RPMI8226 (cell line): ENCODE measurements around the gene PARD6G.

Source experiments
- DNase-seq: peaks from one replicate; pipeline ENCODE4 v3.0.0-alpha.2; 2015

Gene PARD6G

DNA sequence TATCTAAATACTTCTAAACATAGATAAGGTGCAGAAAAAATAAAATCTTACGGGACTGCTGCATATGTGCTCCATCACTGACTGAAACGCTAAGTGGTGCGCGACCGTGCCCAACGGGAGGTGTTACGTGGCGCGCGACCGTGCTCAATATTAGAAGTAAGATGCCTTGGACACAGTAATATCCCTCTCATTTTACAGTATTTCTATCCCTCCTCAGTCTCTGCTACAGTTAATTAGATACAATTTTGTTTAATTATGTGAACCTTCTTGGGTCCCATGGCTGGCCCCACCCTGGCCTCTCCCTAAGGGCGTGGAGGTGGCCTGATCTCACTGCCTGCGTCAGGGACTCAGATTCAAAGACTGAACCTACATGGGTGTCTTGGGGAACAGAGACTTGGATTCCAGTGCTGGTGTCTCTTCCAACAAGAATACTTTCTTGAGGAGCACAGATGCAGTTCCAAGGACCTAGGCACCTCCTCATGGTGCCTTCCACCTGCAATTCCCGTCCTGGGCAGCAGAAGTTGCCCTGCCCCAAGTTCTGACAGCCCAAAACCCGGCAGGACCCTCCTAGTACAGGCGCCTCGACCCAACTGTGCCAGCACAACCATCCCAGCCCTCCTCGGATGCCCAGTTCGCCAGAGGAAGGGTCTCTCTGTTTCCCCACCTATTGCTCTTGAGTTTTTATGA, 59.2 kb downstream of the PARD6G start:
- DNase-seq = no peak

DNA sequence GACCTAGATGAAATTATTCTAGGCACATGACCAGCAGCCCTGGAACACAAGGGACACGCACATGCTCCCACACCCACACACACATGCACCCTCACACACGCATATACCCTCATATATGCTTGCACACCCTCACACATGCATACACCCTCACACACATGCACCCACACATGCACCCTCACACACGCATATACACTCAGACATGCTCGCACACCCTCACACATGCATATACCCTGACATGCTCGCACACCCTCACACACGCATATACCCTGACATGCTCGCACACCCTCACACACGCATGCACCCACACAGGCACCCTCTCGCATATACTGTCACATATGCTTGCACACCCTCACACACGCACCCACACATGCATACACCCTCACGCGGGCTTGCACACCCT, 61.8 kb downstream of the PARD6G start:
- DNase-seq = no peak

DNA sequence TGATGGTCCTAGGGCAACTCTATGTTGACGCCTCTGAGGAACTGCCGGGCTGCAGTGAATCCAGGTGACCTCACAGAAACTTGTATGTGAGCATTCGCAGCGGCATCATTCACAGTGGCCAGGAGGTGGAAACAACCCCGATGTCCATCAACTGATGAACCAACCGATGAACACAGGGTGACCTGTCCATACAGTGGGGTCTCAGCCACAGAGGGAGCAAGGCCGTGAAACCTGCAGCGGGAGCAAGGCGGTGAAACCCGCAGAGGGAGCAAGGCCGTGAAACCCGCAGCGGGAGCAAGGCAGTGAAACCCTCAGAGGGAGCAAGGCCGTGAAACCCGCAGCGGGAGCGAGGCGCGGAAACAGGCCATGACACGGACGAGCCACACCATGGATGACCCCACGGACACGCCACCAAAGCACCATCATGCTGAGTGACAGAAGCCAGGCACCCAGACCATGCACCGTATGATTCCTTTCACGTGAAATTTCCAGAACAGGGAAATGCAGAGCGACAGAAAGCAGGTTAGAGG, 63.0 kb downstream of the PARD6G start:
- DNase-seq = no peak

DNA sequence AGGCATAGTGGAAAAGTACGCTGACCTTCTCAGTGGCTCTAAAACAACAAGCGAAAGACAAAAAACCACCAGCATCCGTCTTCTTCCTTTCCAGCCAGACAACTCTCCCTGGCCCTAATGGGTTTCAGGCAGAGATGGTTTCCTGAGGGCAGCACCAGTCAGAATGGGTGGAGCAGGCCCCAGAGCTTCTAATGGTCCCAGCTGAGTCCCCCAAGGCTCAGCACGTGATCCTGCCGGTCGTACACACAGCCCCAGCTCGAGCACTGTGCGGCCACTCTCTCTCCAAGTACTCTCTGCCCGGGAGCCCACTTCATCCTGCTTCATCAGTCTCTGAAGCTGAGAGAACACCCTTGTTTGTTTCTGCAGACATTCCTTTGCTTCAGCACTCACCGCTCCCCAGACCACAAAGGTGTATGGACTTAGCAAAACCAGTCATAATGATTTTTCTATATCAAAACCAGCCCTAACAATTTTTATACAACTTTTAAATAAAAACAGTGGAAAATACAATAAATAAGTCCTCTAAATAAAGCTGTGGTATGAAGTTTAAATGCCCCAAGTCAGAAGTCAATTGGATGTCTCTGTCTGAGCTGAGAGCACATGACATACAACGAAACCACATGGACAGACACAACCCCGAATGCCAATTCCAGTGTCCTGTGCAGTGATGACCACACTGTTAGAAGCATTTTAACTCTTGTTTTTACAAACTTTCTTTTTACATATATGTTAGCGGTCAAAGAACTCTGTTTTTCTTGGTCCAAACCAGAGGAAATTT, 63.9 kb downstream of the PARD6G start:
- DNase-seq = no peak

DNA sequence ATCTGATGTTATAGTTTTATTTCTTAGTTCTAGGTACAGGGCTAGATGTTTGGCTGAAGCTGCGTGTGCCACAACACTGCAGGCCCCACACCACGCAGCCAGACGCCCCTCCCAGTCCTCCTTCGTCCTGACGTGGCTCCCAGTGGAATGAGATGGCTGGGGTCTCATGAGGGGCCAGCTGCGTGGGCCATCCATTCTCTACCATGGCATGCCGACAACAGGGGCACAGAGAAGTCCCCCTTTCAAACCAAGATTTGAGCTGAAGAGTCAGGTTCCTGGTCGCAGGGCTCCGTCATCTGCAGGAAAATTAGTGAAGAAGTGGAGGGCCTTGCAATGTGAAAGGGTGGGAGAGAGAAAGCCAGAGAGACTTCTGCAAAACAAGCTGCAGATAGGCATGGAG, 64.5 kb downstream of the PARD6G start:
- DNase-seq = no peak

DNA sequence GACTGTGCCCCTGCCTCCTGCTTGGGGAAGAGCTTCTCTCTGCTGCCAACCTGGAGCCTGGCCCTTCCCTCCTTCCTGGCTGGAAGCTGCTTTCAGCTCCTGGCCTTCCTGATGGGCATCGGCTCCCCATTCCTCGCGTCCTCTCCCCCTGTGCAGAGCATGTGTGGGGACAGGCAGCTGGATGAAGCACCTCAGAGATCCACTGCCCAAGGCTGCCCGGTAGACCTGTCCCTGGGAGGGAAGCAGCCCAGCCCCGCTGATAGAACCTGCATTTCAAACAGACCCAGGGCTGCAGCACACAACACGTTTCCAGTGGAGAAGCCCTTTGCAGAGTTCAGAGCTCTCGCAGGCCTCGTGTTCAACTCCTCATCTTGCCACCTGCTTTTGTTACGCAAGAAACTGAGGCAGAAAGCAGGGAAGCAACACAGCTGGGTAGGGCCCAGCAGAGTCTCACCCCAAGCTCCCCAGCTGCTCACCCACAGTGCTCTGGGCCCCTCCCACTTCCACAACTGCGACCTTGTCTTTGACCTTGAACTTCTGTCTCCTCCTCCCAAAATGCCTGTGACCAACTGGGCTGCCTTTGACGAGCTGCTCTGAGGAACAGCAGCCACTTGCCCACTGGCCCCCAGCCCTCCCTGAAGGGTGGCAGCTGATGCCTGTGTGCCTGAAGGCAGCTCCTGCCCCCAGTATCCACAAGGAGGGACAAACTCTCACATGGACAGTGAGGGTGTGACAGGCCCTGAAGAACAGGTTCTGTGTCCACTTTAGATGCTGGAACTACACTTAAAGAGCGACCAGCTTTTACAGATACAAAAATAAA, 65.5 kb downstream of the PARD6G start:
- no peak for DNase-seq

DNA sequence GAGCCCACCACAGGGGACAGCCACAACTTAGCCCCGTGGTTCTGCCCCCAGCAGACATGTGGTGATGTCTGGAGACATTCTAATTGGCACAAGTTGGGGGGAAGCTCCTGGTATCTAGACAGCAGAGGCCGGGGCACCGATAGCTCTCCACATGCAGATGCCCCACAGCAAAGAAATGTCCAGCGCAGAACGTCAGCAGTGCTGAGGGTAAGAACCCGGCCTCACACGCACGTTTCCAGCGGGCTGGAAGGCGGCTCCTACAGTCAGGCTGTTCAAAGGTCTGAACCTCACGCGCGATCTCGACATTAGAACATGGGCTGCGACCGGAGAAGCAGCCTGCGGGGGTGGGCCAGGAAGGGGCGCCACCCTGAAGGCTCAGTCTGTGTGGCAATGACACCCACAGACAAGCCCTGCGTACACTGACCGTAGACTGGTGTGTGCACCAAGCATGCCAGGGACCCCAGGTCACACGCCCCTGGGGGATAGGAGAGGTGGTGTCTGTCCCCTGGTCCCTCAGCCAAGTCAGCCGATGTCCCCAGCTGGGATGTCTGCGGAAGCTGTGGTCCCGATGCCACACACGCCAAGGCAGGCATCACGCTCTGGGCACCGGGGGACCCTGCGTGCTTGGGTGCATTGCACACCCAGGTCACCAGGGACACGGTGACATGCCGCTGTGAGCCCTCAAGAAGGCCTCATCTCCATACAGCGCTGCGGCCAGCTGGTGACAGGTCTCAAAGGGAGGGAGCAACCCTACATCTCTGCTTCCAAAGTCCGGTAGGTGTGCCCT, 66.3 kb downstream of the PARD6G start:
- no peak for DNase-seq

DNA sequence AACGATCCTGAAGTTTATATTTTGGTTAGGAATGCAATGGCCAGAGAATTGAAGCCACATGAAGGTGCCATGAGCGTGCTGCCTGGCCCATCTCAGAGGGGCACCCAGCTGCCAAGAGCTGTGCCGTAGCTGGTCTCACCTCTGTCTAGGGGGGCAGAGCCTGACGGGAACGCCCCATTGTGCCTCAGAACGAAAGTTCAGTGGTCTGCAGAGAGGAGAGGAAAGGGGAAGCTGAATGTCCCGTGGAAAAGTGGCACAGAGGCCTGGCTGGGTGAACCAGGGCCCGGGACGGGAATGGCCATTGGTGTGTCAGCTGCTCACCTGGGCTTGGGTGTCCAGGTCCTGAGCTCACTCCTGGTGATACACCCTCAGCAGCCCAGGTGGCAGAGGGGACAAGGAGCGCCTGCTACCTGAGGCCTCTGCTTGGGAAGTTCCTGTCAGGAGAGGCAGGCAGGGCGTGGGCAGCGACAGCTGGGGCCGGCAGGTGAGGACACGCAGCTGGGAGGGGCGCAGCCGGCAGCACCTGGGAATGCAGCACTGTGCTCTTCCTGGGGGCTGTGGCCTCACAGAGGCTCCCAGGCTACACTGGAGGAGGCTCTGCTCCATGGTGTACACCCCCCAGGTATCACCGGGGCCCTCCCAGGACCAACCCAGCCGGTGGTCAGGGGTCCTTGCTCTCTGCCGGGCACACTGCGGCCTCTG, 67.3 kb downstream of the PARD6G start:
- DNase-seq = no peak

DNA sequence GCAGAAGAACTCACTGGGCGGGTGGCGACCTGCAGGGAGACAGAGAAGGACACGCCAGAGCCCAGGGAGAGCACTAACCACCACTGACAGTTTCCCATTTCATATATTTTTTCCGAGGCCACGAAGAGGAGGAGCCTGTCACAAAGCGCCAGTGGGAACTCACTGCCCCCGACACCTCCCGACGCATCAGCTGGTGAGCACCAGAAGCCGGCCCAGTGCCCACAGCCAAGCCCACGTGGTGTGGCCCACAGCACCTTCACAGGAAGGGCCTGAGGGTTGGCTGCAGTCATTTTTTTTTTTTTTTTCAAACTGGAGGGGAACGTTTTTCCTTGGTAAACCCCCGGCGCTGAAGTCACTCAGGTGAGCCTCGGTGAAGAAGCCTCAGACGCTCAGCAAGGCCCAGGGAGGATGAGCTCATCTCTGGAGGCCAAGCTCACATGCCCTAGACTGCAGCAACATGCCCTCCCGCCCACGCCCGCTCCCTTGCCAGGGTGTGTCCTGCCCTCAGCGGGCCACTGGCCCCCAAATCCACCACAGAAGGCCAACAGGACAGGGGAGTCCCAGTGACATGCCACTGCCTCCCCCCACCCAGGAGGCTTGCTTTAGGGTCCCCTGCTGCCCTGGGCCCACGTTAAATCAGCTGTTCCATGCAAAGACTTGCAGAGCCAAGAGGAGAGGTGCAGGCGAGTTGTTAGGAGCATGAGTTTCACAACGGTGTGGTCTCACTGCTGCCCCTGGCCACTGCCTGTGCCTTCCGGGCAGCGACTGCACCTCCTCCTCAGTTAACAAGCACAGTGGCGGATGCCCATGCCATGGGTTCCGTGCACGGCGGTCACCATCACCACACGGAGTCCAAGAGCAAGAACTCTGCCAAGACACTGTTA, 68.1 kb downstream of the PARD6G start:
- no peak for DNase-seq

DNA sequence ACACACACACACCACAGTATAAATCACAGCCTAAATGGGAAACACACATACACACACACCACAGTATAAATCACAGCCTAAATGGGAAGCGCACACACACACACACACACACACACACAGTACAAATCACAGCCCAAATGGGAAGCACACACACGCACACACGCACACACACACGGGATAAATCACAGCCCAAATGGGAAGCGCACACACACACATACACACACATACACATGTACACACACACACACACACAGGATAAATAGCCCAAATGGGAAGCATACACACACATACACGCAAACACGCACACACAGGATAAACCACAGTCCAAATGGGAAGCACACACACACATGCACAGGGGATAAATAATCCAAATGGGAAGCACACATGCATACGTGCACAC, 70.2 kb downstream of the PARD6G start:
- no peak for DNase-seq

DNA sequence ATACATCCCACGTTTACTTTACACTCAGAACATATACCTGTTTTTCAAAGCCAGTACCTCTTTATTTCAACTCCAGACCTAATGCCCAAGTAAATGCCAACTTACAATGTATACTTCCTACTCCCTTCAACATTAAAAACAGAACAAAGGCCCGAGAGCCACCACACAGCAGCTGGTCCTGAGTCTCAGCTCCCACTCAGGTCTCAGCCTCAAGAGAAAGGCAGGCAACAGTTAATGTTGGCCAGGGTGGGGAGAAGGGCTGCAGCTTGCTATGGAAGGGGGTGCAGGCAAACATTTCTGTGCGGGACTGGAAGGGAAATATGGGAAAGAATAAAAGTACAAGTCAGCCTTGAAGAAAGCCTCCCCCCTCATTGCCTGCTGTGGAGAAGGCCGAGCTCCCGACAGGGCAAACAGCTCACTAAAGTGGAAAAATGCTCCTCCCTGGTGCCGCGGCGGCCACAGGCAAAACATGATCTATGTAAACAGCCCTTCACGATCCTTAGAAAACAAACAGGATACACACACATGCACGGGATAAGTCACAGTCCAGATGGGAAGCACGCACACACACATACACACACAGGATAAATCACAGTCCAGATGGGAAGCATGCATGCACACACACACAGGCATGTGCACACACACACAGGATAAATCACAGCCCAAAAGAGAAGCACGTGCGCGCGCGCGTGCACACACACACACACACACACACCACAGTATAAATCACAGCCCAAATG, 70.8 kb downstream of the PARD6G start:
- DNase-seq = no peak

DNA sequence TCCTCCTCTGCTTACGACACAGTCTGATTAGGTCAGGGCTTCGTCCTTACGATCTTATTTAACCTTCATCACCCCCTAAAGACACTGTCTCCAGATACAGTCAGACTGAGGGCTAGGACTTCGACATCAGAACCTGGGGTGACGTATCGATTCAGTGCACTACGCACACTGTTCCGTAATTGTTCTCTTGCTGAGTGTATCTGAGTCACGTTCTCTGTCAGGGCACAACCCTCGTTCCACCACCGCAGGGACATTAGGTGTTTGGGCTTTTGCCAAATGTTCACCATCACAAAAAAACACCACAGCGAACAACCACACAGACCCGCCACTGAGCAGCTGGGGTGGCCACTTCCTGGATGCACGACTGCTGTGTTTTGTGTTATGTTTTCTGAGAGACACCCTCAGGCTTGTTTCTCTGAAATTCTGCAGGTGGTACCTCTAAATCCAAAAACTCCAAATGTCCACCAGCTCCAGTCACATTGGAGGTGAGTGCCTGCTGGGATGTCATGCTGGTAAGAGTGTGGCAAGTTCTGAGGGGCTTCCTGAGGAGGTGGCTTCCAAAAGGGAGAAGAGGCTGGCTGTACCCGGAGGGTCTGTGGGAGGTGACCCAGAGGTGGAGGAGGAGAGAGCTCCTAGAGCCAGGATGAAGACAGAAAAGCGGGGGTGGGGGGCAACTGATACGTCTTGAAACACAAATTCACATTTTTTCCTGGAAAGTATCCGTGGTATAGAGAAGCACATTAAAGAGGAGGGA, 71.7 kb downstream of the PARD6G start:
- DNase-seq = no peak

DNA sequence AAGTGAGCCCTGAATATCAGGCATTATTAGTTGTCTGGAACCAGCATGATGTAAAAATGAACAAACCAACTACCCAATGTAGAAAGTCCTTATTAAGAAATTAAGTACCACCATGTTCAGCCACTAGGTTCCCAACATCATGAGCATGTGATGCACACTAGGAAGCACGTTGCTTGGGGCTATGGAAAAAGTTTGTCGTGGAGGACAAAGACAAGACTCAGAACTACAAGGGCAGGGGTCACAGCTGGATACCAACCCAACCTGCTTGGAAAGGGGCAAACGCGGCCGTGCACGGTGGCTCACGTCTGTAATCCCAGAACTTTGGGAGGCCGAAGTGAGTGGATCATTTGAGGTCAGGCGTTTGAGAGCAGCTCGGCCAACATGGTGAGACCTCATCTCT, 74.3 kb downstream of the PARD6G start:
- no peak for DNase-seq

DNA sequence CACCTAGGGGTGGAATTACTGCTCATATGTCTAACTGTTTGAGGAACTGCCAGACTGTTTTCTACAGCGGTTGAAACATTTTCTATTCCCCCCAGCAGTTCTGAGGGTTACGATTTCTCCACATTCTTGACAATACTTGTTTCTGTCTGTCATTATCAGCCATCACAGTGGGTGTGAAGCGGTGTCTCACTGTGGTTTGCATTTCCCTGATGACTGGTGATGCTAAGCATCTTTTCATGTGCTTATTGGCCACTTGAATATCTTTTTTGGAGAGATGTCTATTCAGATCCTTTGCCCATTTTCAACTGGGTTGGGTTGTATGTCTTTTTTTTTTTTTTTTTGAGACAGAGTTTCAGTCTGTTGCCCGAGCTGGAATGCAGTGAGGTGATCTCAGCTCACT, 75.3 kb downstream of the PARD6G start:
- DNase-seq = no peak

DNA sequence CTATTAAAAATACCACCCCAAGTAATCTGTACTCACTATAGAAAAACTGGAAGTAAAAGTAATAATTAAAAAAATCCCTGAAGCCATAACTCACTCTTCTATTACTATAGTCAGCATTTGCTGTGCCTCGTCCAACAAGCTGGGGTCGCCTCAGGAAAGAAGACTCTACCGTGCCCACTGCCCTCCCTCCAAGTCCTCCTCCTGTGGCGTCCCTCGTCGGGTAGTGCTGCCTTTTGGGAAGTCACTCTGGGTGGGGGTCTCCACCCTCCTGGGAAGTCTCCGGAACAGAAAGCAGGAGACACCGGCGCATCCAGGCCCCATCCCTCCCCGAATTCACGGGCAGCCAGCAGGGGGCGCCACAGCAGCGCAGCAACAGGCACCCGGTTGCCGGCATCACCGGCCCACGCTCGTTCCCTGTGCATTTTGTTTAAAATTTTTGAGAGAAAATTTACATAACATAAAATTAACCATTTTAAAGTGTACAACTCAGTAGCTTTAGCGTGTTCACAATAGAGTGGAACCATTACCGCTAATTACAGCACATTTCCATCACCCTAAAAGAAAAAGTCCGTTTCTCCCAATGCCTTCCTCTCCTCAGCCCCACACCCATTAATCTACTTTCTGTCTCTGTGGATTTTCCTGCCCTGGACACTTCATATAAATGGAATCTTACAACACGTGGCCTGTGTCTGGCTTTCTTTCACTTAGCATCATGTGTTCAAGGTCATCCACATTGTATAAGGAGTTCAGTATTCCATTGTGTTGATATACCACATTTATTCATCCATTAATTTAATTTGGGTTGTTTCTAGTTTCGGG, 76.1 kb downstream of the PARD6G start:
- DNase-seq = peak; percentile 44

DNA sequence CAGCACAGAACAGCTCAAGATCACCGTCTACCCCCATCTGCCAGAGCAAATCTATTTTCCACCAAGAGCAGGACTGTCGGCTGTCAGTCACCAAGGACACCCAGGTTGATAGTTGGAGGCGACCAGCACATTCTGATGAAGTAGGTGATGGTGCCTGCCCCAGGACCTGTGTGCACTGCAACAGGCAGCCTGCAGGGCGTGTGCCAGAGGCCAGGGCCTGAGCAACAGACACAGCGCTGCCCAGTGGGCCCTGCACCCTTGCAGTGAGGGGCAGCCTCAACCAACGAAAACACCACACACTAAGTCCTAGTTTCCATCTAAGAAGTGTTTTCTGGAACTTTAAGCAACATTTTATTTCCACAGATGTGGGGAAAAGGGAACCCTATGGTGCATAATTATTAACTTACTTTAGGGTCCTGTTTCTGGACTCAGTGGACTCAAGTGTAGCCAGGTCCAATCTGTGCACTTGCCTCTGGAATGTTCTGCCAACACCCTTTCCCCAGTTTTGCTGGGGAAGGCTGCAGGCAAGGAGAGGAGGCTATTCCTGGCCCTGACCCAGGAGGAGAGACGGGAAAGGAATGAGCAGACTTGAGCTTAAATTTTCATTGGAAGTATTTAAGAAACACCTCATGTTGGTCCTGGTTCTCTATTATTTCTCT, 76.8 kb downstream of the PARD6G start:
- DNase-seq = no peak

DNA sequence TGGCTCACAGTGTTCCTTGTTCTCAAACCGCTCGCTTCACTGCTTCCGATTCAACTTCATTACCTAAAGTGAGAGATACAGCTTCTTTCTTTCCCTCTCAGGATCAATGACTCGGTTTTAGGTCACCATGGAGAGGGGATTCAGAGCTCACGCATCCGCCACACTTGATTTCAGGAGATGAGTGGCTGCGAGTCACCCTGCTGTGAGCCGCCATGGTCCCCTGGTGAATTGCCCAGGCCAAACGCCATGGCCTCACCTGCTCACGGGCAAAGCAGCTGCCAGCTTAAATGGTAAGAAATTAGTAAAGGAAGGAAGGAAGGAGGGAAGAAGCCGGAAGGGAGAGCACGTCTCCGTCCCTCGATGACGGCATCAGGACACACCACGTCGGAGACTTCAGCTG, 77.7 kb downstream of the PARD6G start:
- DNase-seq = no peak

DNA sequence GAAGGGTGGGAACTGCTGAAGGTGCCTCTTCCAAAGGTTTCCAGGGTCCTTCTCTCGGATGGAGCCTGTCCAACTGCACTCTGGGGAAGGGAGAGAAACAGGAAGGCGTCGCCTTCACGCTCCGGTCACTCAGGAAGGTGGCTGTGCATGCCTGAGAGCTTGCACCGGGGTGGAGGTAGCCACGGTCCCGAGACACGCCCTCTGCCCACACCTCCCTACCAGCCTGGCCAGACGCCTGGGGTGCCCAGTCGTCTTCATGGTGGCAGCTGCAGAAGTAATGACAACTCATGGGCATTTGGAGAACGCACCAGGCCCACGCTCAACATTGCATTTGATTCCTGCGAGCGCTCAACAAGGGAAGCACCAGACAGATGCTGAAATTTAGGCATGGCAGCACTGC, 78.3 kb downstream of the PARD6G start:
- DNase-seq = no peak
